LNCAP (cell line): ENCODE data around the gene SOX10.

ENCODE experiments used
- CTCF ChIP-seq: fragments of 450-650 bp; IDR thresholded peaks from 2 replicates; pipeline ENCODE4 v1.5.1; 2017; ENCODE audit warnings: mild to moderate bottlenecking

The SOX10 gene

DNA sequence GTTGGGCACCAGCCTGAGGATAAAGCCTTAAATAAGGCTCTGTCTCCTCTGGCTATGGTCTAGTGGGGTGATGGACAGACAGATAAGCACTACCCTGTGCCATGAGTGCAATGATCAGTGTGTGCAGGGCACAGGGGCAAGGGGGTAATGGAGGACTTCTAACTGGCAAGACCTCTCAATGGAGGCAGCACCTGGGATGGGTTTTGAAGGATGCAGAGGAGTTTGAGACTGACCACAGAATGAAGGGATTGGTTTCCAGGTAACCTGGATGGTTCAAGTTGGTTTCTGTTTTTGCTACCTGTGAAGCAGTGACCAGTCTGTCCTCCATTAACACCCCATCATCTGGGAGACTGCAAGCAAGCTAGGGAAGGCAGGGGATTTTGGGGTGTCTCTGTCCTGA is 45.0 kb upstream of the SOX10 start:
- no peak for TF ChIP-seq CTCF

DNA sequence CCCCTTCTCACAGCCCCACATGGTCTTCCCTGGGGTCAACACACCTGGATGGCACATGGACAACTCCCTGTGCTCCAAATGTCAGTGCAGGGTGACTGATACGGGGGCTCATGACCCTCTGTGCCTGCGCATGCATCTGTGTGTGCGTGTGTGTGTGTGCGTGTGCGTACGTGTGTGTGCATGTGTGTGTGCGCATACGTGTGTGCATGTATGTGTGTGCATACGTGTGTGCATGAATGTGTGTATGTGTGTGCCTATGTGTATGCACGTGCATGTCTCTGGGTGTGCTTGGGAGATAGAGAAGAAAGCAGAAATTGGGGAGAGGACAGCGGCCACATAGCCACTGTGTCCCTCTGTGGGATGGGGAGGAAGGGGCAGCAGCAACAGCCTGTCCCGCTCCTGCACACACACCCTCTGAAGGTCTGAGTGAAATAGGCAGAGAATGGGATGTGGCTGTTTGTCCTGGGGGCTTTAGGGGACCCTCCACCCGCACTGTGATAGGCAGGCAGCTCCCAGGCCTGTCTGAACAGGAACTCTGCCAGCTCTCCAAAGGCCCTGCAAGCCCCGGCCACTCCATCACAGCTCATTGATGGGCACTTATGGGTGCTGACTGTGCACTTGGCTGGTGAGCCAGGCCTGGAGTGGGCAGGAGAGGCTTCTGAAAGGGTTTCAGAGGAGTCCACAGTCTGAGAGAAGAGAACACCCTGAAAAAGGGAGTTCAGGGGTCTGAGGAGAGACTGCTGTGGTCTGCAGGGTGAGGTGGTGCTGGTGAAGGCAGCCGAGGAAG is 44.2 kb upstream of the SOX10 start:
- TF ChIP-seq CTCF: no peak

GRCh38 chr22:38027487-38027886 is 43.1 kb upstream of the SOX10 start:
- no peak for TF ChIP-seq CTCF

DNA sequence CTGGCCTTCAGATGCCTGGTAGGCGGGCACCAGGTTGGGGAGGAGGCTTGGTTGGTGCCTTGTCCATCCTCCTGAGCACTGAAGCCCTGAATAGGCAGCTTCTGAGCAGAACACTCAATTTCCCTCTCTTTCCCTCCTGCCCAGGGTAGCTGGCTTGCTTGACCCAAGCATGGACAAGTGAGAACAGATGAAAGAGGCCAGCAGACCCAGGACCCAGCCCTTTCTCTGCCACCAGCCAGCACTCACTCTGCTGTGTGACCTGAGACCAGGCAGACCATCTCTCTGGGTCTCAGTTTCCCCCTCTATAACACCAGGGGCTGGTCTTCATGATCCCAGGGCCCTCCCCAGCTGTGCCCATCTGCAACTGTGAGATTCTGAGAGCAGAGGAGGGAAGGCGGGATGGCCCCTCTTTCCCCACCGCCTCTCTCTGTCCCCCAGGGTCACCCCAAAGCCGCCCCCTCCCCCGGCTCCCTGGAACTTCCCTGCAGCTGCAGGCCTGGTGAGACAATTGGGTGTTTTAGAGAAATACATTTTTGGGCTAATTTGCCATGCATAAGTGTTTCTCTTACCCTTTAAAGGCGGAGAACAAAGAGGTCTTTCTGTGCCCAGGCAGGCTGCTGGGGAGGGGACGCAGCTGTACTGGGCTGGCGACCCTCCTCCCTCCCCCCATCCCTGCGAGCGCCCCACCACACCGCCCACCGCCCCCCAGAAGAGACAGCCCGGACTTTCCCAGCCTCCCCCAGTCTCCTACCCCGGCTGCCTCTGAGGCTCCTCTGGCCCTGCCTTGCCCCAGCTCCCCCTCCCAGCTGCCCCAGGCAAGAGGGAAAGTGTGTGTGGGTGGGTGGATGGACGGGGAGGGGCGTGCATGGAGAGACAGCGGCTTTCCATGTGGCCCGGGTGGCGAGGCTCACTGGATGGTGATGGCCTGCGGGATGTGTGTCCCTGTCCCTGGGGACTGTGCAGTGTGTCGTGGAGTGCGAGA is 42.1 kb upstream of the SOX10 start:
- TF ChIP-seq CTCF: no peak

GRCh38 chr22:38025514-38025913 is 41.2 kb upstream of the SOX10 start:
- TF ChIP-seq CTCF: no peak

GRCh38 chr22:38023045-38023444 is 38.7 kb upstream of the SOX10 start:
- TF ChIP-seq CTCF: no peak

GRCh38 chr22:38021206-38021605 is 36.9 kb upstream of the SOX10 start:
- TF ChIP-seq CTCF: no peak
